ENCODE measurements around the gene MFAP5. TPM values are rescaled to one million over a fixed set of nuclear protein-coding genes. Genes with fewer than 3 reads are reported as not detected.
"Not testable (repeated sequence)": the region's sequence is repeated elsewhere in the genome, so short reads cannot be mapped to it uniquely, and the experiment has no call there.

The MFAP5 gene
- total RNA-seq, 1 experiment from 2014 or later, result 0.42 TPM

GRCh38 chr12:8658346-8658745 is 4.3 kb downstream of the MFAP5 start:
- H3K27me3 ChIP-seq (ENCODE audit: control insufficient read depth, insufficient read depth, low read length), result no peaks in the 10 kb centered on the region
- H3K36me3 ChIP-seq (replicated peaks; ENCODE audit: control insufficient read depth, insufficient read depth, low read length), result no peaks in the 10 kb centered on the region
- no peak overlapping the region for H3K4me3 ChIP-seq (ENCODE audit: insufficient read depth, low read depth, low read length)
- DNase-seq, result no peak

GRCh38 chr12:8655421-8655820 is 7.2 kb downstream of the MFAP5 start:
- no peak for DNase-seq
- Histone ChIP-seq H3K27me3 (ENCODE audit: control insufficient read depth, insufficient read depth, low read length) (no peaks in the 10 kb centered on the region), H3K4me3 (ENCODE audit: insufficient read depth, low read depth, low read length) (no peak overlapping the region), H3K36me3 (replicated peaks; ENCODE audit: control insufficient read depth, insufficient read depth, low read length) (no peaks in the 10 kb centered on the region)

GRCh38 chr12:8648576-8649205 is 13.9 kb downstream of the MFAP5 start:
- no peak for DNase-seq
- Histone ChIP-seq H3K27me3 (ENCODE audit: control insufficient read depth, insufficient read depth, low read length) (no peaks in the 10 kb centered on the region), H3K36me3 (replicated peaks; ENCODE audit: control insufficient read depth, insufficient read depth, low read length) (no peaks in the 10 kb centered on the region), H3K4me3 (ENCODE audit: insufficient read depth, low read depth, low read length) (no peak overlapping the region)

- no peak for DNase-seq
- H3K4me3 ChIP-seq (ENCODE audit: insufficient read depth, low read depth, low read length), result no peak overlapping the region
- no peaks in the 10 kb centered on the region for H3K27me3 ChIP-seq (ENCODE audit: control insufficient read depth, insufficient read depth, low read length)
- no peaks in the 10 kb centered on the region for H3K36me3 ChIP-seq (replicated peaks; ENCODE audit: control insufficient read depth, insufficient read depth, low read length)
Measured at GRCh38 chr12:8647968-8648367, 14.7 kb downstream of the MFAP5 start.

DNA sequence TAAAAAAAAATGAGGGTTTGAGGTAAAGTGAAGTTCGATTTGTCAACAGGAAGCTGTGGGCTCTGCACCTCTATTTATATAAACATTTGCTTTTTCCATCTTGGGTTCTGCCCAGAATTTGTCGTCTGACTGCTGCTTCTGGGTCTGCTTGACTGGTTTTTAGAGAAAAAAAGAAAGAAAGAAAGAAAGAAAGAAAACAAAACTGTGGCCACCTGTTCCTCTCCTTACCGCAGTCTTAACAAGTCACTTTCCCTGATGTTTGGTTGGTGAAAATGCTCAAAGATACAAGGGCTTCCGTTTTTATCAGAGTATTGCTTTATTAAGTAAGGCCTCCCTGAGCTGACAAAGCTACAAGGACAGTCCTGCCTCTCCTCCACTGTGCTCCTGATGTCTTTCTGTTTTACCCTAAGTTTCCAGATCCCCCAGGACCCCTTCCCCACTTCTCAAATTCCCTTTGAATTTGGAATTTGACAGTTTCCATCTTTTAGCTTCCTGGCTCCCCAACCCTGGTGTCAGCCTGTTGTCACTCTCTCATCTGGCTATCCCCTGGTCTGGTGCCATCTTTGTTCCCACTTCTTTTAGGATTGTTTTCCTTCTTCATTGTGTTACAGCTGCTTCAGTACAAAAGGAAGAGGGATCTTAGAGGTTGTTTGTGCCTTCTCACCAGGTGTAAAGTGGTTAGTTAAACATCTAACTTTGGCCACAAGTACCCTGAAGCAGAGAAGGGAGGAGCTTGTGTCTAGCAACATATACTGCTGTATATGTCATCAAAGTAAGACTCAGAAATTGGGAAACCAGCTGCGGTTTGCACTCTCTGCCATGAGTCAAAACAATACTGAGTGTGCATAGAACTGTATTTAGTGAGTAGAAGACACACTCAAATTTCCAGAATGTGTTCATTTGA is 18.0 kb downstream of the MFAP5 start:
- no peak for DNase-seq
- H3K4me3 ChIP-seq (ENCODE audit: insufficient read depth, low read depth, low read length), result no peak overlapping the region
- no peaks in the 10 kb centered on the region for H3K27me3 ChIP-seq (ENCODE audit: control insufficient read depth, insufficient read depth, low read length)
- H3K36me3 ChIP-seq (replicated peaks; ENCODE audit: control insufficient read depth, insufficient read depth, low read length), result no peaks in the 10 kb centered on the region

- Histone ChIP-seq H3K27me3 (ENCODE audit: control insufficient read depth, insufficient read depth, low read length) (no peaks in the 10 kb centered on the region), H3K36me3 (replicated peaks; ENCODE audit: control insufficient read depth, insufficient read depth, low read length) (no peaks in the 10 kb centered on the region), H3K4me3 (ENCODE audit: insufficient read depth, low read depth, low read length) (no peak overlapping the region)
- DNase-seq, result no peak
Measured at GRCh38 chr12:8642775-8643174, 19.9 kb downstream of the MFAP5 start.

DNA sequence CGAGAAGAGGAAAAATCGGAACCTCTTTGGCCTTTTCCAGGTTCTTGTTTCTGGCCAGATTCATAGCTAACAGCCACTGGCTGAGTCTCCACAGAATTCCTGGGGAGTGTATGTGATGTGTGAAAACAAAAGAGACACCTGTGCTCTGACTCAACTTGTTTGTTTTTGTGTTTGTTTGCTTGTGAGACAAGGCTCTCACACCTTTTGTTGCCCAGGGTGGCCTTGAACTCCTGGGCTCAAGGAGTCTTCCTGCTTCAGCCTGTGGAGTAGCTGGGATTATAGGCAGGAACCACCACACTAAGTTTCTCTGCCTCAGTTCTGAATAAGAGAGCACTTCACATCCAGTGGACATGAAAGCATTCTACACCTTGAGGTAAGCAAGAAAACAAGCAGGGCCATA is 22.7 kb downstream of the MFAP5 start:
- no peak for DNase-seq
- Histone ChIP-seq H3K36me3 (replicated peaks; ENCODE audit: control insufficient read depth, insufficient read depth, low read length) (no peaks in the 10 kb centered on the region), H3K4me3 (ENCODE audit: insufficient read depth, low read depth, low read length) (no peak overlapping the region), H3K27me3 (ENCODE audit: control insufficient read depth, insufficient read depth, low read length) (no peaks in the 10 kb centered on the region)

GRCh38 chr12:8638951-8639350 is 23.7 kb downstream of the MFAP5 start:
- Histone ChIP-seq H3K36me3 (replicated peaks; ENCODE audit: control insufficient read depth, insufficient read depth, low read length) (no peaks in the 10 kb centered on the region), H3K27me3 (ENCODE audit: control insufficient read depth, insufficient read depth, low read length) (no peaks in the 10 kb centered on the region), H3K4me3 (ENCODE audit: insufficient read depth, low read depth, low read length) (no peak overlapping the region)
- DNase-seq, result no peak

DNA sequence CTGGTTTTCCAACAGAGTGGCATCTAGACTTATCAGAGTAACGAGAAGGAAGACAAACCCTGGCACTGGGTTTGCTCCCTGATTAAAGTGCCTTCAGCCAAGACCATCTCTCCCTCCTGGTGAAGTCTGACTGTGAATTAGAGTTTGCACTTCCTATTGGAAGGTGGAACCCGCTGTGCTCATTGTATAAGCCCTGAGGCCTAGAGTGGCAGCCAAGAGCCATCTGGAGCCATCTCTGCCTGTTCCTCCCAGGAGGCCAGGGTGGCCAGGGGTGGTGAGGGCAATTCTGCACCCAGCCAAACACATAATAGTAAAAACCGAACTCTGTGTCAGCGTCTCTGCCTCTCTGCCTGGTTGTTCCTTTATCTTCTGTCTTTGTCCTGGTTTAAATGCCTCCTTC is 25.0 kb downstream of the MFAP5 start:
- H3K4me3 ChIP-seq (ENCODE audit: insufficient read depth, low read depth, low read length), result no peak overlapping the region
- H3K27me3 ChIP-seq (ENCODE audit: control insufficient read depth, insufficient read depth, low read length), result no peaks in the 10 kb centered on the region
- no peaks in the 10 kb centered on the region for H3K36me3 ChIP-seq (replicated peaks; ENCODE audit: control insufficient read depth, insufficient read depth, low read length)
- no peak for DNase-seq

GRCh38 chr12:8637244-8637643 is 25.4 kb downstream of the MFAP5 start:
- no peaks in the 10 kb centered on the region for H3K36me3 ChIP-seq (replicated peaks; ENCODE audit: control insufficient read depth, insufficient read depth, low read length)
- H3K27me3 ChIP-seq (ENCODE audit: control insufficient read depth, insufficient read depth, low read length), result no peaks in the 10 kb centered on the region
- no peak for DNase-seq
- H3K4me3 ChIP-seq (ENCODE audit: insufficient read depth, low read depth, low read length), result no peak overlapping the region

GRCh38 chr12:8636581-8636980 is 26.0 kb downstream of the MFAP5 start:
- DNase-seq, result no peak
- Histone ChIP-seq H3K27me3 (ENCODE audit: control insufficient read depth, insufficient read depth, low read length) (no peaks in the 10 kb centered on the region), H3K36me3 (replicated peaks; ENCODE audit: control insufficient read depth, insufficient read depth, low read length) (no peaks in the 10 kb centered on the region), H3K4me3 (ENCODE audit: insufficient read depth, low read depth, low read length) (no peak overlapping the region)

DNA sequence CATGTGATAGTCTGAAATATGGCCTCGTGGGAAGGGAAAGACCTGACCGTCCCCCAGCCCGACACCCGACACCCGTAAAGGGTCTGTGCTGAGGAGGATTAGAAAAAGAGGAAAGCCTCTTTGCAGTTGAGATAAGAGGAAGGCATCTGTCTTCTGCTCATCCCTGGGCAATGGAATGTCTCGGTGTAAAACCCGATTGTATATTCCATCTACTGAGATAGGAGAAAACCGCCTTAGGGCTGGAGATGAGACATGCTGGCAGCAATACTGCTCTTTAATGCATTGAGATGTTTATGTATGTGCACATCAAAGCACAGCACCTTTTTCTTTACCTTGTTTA is 26.6 kb downstream of the MFAP5 start:
- H3K27me3 ChIP-seq (ENCODE audit: control insufficient read depth, insufficient read depth, low read length); DNase-seq; H3K36me3 ChIP-seq (replicated peaks; ENCODE audit: control insufficient read depth, insufficient read depth, low read length); H3K4me3 ChIP-seq (ENCODE audit: insufficient read depth, low read depth, low read length): not testable (repeated sequence)

GRCh38 chr12:8635342-8636006 is 27.2 kb downstream of the MFAP5 start:
- not testable (repeated sequence) for DNase-seq; H3K36me3 ChIP-seq (replicated peaks; ENCODE audit: control insufficient read depth, insufficient read depth, low read length); H3K27me3 ChIP-seq (ENCODE audit: control insufficient read depth, insufficient read depth, low read length); H3K4me3 ChIP-seq (ENCODE audit: insufficient read depth, low read depth, low read length)

GRCh38 chr12:8630131-8630530 is 32.5 kb downstream of the MFAP5 start:
- Histone ChIP-seq H3K27me3 (ENCODE audit: control insufficient read depth, insufficient read depth, low read length) (no peaks in the 10 kb centered on the region), H3K4me3 (ENCODE audit: insufficient read depth, low read depth, low read length) (no peak overlapping the region), H3K36me3 (replicated peaks; ENCODE audit: control insufficient read depth, insufficient read depth, low read length) (no peaks in the 10 kb centered on the region)
- DNase-seq, result no peak

DNA sequence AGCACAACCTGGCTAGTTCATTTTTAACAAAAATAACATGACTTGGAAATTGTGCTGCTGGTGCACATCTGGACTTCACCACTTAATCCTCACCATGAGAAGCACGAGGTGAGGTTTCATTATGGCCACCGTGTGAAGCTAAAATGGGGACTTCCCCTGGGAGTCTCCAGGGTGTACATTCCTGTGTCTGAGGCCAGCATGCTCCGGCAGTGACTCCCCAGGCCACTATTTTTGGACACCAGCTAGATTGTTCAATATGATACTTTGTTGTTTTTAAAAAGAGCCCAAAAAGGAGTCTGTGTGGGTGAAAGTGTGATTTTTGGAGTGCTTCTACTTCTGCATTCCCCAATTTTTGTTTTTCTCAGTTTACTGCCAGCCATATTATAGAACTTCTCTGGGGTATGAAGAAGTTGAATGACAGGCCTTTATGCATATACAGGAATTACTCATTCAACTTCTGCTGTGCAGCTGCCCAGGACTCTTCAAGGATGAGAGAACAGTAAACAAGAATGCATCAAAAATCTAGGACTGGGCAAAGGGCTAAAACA is 33.1 kb downstream of the MFAP5 start:
- Histone ChIP-seq H3K4me3 (ENCODE audit: insufficient read depth, low read depth, low read length) (no peak overlapping the region), H3K36me3 (replicated peaks; ENCODE audit: control insufficient read depth, insufficient read depth, low read length) (no peaks in the 10 kb centered on the region), H3K27me3 (ENCODE audit: control insufficient read depth, insufficient read depth, low read length) (no peaks in the 10 kb centered on the region)
- no peak for DNase-seq

Data from H7 (cell line).